HG02938 (cell line): ENCODE data around the gene SUPT20HL2.
"Not testable (repeated sequence)": the region's sequence is repeated elsewhere in the genome, so short reads cannot be mapped to it uniquely, and the experiment has no call there.

Source experiments
- ATAC-seq: cut with Tn5 transposase; IDR thresholded peaks from one replicate; pipeline ENCODE4 v1.9.1; 2021; ENCODE audit warnings: mild to moderate bottlenecking, moderate library complexity; ENCODE audit not compliant: unreplicated experiment

SUPT20HL2 gene

GRCh38 chrX:24309580-24310374 lies 4.1 kb downstream of the SUPT20HL2 start:
- ATAC-seq = not testable (repeated sequence)

- ATAC-seq = not testable (repeated sequence)
Observed at GRCh38 chrX:24308803-24309202, 5.1 kb downstream of the SUPT20HL2 start.

GRCh38 chrX:24306440-24306839 lies 7.4 kb downstream of the SUPT20HL2 start:
- no peak for ATAC-seq

DNA sequence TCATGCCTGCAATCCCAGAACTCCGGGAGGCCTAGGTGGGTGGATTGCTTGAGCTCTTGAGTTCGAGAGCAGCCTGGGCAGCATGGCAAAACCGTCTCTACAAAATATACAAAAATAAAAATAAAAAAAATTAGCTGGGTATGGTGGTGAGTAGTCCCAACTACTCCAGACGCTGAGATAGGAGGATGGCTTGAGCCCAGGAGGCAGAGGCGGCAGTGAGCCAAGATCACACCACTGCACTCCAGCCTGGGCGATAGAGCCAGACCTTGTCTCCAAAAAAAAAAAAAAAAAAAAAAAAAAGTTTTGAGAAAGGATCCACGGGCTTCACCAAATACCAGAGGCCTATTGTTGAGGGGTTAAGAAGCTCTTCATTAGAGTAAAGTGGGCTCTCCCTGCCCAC lies 8.0 kb downstream of the SUPT20HL2 start:
- no peak for ATAC-seq

DNA sequence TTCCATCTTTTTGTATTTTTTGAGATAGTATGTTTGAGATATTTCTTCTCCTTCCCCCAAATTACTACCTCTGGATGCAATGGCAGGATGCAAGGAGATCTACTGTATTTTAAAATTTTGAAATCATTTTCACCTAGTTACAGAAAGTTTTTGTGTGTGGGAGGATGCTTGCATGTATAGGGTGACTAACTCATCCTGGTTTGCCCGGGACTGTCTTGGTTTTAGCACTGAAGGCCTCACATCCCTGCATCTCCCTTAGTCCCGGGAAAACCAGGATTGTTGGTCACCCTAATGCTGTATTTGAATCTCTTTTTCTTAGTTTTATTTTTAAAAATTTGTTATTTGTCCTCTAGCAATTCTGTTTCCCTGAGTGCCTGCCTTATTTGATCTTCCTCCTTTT lies 12.1 kb downstream of the SUPT20HL2 start:
- no peak for ATAC-seq

- no peak for ATAC-seq
Observed at GRCh38 chrX:24301060-24301459, 12.8 kb downstream of the SUPT20HL2 start.

- no peak for ATAC-seq
Observed at GRCh38 chrX:24298191-24298590, 15.7 kb downstream of the SUPT20HL2 start.

- ATAC-seq = no peak
Observed at GRCh38 chrX:24294619-24295018, 19.2 kb downstream of the SUPT20HL2 start.

GRCh38 chrX:24293412-24293811 lies 20.5 kb downstream of the SUPT20HL2 start:
- ATAC-seq = no peak

DNA sequence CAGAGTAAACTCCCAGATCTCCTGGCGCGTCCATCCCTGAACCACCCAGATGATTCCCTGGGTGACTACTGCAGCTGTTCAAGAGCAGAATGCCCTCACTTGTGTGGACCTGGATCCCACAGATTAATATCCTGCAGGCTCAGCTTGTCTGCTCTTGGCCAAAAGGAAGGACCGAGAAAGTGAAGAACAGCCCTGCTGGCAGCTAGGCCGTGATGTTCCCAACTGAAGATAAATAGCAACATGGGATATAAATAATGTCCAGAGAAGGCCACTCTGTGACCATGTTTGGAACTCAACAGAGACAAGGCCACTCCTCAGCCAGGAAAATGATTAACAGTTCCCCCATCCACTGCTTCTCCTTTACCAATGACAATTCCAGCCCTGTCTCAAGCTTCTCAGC lies 21.5 kb downstream of the SUPT20HL2 start:
- no peak for ATAC-seq

- ATAC-seq = no peak
Observed at GRCh38 chrX:24285082-24285481, 28.8 kb downstream of the SUPT20HL2 start.

DNA sequence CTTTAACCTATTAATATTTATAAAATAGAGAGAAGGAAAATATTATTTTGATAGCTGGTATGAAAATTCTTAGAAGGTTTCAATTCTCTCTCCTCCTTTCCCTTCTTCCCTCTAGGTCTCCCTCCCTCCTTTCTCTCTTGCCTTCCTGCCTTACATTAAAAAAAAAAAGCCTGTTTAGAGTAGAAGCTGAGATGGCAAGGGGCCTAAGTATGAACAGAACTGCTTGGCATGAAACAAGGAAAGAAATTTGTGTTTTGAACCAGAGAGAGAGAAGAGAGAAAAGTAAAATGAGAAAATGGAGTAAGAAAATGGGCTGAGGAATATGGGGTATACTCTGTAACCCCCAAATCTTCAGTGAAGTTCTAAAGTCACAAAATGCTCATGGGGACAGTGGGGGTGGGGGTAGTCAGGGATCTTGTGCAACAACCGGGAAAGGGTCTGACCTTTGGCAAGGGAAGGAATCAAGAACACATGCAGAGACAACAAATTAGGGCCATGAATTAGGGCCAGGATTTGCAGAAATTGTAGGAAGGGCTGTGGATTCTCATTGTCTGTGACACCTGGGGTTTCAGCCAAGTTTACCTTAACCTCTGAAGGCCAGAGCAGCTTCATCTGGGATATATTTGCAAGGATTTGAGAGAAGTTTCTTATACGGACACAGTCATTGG lies 30.6 kb downstream of the SUPT20HL2 start:
- no peak for ATAC-seq

DNA sequence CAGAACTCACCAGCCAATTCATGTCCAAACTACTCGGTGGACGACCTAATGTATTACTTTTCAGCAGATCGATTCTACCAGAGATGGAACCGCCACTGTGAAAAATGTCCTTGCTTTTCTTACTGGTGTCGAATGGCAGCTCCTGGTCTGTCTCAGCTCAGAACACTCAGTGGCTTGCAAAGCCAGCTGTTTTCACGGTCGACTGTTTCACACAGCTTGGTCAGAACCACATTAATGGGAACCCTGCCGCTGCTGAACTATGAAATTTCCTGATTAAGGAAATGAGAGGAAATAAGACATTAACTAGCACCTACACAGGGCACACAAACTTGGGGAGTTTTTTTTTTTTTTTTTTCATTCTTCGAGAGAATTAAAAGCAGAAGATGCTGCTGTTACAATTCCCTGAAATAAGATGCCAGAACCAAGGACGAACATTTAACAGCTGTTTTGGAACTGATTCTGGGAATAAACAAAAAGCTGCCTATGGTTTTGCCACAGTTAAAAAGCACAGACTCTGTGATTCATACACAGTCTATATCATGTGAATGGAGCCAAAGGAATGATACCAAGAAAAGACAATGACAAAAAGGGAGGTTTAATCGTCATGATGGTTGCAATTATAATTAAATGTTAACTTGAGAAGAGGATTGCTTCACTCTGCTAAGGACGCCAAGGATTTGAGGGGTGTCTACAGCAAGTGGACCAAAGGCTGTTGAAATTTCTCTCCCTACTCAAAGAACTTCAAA lies 31.3 kb downstream of the SUPT20HL2 start:
- ATAC-seq = no peak

DNA sequence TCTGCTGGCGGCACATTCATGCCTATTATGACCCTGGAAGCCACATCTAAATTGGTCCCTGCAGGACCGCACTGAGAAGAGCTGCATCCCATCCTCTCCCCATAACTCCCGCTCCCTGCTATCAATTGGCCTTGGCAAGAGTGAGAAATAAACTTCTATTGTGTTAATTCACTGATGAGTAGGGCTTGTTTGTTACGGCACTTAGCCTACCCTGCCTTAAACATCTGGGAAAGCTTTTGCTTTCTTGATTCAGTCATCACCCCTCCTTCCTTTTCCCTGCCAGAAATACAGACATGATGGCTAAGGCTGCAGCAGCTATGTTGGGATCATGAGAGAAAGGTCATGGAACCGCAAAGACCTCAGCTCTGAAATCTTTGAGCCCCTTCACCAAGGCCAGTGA lies 36.5 kb downstream of the SUPT20HL2 start:
- no peak for ATAC-seq

- no peak for ATAC-seq
Observed at GRCh38 chrX:24276015-24276414, 37.9 kb downstream of the SUPT20HL2 start.

GRCh38 chrX:24271262-24271661 lies 42.6 kb downstream of the SUPT20HL2 start:
- no peak for ATAC-seq

- no peak for ATAC-seq
Observed at GRCh38 chrX:24268786-24269185, 45.1 kb downstream of the SUPT20HL2 start.

DNA sequence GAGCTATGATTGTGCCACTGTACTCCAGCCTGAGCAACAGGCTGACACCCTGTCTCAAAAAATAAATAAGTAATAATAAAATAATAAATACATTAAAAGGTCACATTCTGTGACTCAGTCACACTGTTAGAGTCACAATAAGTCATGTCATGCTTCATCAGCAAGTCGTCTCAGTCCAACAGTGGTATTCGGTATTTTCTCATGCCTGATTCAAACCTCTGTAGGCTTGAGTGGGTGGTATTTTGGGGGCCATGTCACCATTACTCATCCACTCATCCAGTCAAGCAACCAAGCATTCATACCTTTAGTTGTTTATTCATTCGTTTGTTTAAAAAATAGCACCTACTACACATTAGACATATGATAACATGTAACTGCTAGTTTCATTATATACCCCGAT lies 46.9 kb downstream of the SUPT20HL2 start:
- no peak for ATAC-seq

- ATAC-seq = no peak
Observed at GRCh38 chrX:24264383-24264782, 49.5 kb downstream of the SUPT20HL2 start.

DNA sequence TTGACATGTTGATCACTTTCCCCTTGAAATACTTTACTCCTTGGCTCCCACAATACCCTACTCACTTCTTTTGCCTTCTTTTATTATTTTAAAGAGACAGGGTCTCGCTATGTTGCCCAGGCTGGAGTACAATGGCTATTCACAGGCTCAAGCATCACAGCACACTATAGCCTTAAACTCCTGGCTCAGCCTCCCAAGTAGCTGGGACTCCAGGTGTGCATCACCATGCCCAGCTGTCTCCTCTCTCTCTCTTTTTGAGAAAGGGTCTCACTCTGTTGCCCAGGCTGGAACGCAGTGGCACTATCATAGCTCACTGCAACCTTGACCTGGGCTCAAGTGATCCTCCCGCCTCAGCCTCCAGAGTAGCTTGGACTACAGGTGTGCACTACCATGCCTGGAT lies 51.6 kb downstream of the SUPT20HL2 start:
- ATAC-seq = no peak
